ENCODE measurements around the gene RNASE4.

RNASE4 gene

GRCh38 chr14:20676072-20676471 lies 8.3 kb upstream of the RNASE4 start:
- no peak for DNase-seq

DNA sequence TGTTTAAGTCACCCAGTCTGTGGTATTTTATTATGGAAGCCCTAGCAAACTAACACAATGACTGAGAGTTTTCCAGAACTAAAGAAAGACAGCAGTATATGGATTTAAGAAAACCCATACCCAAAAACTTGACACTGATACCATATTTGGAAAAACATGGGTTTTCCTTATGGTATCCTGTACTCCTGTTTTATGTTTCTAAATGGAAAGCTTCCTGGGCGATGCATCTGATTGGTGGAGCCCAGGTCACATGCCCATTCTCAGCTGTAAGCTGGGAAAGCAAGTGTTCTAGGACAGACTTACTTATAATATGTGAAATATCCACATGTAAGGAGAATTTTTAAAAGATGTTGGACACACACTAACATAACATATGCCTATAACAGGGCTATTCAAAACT lies 4.5 kb upstream of the RNASE4 start:
- no peak for DNase-seq

DNA sequence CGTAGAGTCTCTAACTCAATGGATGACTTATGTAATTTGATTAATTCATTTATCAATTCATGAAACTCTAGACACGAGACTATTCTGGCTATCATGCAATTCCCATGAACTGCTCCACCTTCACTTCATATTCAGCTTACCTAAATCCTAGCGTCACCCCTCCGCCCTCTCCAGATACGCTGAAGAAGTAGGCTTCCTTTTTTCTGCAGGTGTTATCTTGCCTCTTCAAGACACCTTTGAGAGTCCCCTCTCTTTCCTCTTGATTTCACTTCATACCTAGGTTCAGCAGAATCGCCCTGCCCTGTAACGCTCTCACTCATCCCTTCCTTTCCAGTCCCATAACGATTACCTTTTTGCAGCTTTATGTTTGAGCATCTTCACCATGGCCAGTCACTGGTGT lies 4.0 kb upstream of the RNASE4 start:
- DNase-seq: no peak

DNA sequence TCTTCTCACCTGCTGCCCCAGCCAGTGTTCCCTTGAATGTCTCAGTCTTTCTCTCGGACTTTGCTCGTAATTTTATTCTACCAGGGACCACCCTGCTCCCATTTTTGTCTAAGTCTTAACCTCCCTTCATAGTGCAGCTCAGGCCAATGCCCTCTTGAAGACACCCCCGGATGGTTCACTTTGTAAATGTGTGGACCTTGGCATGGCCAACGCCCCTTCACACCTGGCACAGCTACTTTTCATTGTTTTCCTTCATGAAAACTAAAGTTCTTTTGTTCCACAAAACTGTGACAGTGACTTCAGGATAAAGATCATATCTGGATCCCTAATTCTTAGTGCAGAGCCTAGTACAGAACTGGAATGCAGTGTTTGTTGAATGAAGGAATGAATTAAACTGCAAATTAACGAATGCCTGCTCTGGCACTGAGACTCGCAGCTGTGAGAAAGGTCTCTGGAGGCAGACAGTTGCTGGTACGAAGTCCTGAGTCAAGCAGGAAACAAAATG lies 3.5 kb upstream of the RNASE4 start:
- DNase-seq: no peak

GRCh38 chr14:20681348-20682126 lies 2.8 kb upstream of the RNASE4 start:
- no peak for DNase-seq

DNA sequence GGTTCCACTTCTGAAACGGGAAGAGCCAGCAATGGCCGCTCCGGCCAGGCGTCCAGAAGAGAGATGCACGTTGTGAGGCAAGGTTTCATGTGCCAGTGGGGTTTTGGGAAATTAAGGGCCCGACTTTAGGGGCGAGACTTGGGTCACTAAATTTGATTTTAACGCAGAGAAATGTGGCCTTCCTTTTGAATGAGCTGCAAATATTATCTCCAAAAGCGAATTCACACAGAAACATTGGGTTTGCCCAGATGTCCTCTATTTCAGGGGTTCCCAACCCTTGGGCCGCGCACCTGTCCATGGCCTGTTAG lies 2.3 kb upstream of the RNASE4 start:
- no peak for DNase-seq

GRCh38 chr14:20682435-20683124 lies 1.8 kb upstream of the RNASE4 start:
- peak; percentile 52 for DNase-seq

DNA sequence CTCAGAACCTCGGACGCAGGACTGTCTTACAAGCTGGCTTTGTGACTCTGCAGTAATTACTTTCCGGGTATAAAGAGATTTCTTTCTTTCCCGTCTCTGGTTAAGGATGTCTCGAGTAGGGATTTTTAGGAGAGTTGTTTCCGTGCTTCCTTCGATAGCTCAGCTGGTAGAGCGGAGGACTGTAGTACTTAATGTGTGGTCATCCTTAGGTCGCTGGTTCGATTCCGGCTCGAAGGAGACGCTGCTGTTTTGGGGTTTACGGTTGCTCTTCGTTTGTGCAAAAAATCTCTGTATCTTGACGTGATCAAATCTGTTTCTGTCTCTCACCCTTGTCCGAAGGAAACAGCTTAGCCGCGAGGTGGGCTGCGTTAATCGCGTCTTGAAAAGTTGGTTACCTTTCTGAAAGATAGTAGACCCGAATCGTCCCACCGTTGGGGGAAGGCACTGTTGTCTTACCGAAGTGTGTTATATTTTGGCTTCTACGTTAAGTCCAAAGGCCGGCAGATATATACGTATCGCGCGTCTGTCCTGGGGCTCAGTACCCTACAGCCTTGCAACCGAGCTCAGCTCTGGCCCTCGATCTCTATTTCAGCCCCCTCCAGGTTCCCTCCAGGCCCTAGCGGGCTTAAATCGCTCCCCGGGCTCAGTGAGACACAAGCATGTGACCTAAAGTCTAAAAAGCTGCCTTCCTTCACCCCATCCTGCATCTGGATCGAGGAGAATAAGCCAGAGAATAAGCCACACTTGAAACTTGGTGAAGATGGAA lies 1.1 kb upstream of the RNASE4 start:
- peak; percentile 30 for DNase-seq

- DNase-seq: no peak
Measured at GRCh38 chr14:20684662-20685456, 499 bp downstream of the RNASE4 start.

- DNase-seq: no peak
Measured at GRCh38 chr14:20686386-20687143, 2.2 kb downstream of the RNASE4 start.

DNA sequence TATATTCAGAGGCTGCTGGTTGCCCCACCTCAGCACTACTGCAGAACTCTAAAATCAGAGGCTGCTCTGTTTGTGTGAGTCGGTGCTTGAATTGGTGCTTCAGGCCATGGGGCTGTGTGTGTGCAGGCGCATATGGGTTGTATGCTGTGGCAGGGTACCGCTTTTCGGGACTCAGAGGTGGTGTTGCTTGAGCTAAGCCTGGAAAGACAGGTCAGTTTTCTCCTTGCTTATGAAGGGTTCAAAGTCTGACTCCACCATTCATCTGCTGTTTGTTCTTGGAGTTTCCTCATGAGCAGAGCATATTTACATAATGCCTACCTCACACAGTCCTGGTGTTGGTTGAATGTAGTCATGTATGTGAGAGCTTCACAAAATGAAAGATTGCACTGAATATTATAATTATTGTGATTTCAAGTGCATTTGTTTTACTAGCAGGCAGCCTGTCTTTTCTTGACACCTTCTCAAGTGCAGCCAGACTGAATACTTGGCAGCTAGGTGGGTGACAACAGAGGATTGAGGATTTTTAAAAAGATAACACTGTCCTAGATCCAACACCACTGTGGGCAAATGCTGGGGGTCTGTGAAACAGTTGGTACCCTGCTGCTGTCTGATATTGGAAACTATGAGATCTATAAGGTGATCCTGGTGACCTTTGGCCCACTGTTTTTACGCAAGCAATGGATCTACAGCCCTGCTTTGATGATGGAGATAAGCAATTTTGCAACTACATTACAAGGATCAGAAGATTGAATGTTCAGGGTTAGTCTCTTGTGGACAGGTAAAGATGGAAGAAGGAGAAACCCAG lies 3.2 kb downstream of the RNASE4 start:
- no peak for DNase-seq

DNA sequence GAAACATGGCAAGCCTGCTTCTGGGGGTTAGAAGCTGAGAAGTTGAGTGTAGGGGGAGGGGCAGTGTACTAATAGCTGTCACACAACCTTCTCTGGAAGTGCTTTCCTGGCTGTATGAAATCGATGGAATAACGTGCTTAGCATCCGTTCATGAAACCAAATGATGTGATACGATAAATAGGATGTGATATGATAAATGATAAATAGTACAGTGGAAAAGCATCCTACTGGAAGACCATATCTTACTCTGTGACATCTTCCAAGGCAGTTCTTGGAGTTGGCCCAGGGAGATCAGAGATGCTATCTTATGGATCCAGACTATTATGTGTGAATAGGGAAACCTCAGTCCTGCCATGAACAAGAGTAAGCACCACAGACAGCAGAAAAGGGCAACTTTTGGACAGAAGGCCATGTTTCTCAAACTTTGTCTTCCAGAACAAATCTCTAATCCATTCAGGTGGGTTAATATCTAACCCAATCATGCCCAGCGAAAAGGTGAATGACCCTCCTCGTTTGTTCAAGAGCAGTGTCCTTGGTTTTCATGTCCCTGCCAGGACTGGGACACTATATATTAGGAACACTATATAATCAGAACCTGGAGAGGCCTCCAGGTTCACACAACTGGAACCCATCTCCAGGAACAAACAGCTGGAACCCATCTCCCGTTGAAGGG lies 3.9 kb downstream of the RNASE4 start, which contains the start of gene ANG:
Gene ANG, plus strand, starts transcription at position 598 of the 673 bp plus-strand sequence. CDS start 4,801 bp downstream, outside the sequence.
- DNase-seq: no peak

GRCh38 chr14:20690848-20691640 lies 6.7 kb downstream of the RNASE4 start:
- DNase-seq: peak; percentile 51

DNA sequence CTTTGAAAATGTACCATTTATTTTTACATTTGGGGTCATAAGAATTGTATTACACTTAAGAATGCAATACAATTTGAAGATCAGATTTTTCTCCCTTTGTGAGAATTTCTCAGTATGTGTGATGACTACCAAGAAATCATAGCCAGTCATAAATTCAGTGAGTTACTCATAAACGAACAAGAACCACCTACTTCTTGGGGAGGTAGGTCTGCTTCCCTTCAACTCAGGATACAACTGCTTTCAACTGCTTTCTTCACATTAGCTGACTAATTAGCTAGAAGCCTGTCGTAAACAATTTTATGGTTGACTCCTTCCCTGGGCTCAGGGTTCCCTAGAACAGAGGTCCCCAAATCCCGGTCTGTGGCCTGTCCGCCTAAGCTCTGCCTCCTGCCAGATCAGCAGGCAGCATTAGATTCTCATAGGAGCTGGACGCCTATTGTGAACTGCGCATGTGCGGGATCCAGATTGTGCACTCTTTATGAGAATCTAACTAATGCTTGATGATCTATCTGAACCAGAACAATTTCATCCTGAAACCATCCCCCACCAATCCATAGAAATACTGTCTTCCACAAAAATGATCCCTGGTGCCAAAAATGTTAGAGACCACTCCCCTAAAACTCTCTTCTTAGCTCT lies 7.9 kb downstream of the RNASE4 start:
- no peak for DNase-seq

GRCh38 chr14:20696764-20697163 lies 12.4 kb downstream of the RNASE4 start:
- no peak for DNase-seq

- DNase-seq: peak; percentile 18
Measured at GRCh38 chr14:20697273-20698017, 13.1 kb downstream of the RNASE4 start.

- no peak for DNase-seq
Measured at GRCh38 chr14:20698018-20698329, 13.6 kb downstream of the RNASE4 start.

DNA sequence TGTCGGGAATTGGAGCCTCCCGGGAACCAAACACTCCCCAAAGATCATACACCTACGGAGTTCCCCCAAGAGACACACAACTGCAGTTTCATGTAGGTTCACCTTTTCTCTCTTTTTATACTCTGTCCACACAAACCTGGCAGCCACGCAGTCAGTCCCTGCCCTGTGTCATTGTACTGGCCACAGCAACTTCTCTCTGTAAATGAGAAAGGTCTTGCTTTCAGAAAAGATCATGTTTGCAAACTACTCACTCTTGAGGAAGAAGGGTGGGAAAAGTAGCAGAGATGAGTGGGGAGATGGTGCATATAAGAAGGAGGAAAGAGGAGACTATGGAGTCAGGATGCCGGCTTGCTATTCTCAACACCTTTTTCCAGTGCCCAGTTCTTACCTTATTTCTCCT lies 14.6 kb downstream of the RNASE4 start:
- no peak for DNase-seq

GRCh38 chr14:20699931-20700330 lies 15.6 kb downstream of the RNASE4 start:
- no peak for DNase-seq

All from NCI-H345 (cell line).